22Rv1 (cell line): ENCODE measurements around the gene RHOH.

Experiments
- H3K27ac ChIP-seq: fragments of 450-650 bp; 2 replicates; pipeline ENCODE4 v1.5.1; 2017
- CTCF ChIP-seq: fragments of 450-650 bp; IDR thresholded peaks from 2 replicates; pipeline ENCODE4 v1.5.1; 2017; ENCODE audit warnings: mild to moderate bottlenecking
- ZFX ChIP-seq: fragments of 450-650 bp; IDR thresholded peaks from 2 replicates; pipeline ENCODE4 v1.6.1; 2017; ENCODE audit warnings: antibody characterized with exemption, borderline replicate concordance

RHOH gene

GRCh38 chr4:40187386-40187906, 9.4 kb upstream of the RHOH start:
- TF ChIP-seq ZFX, result no peak
- no peak for TF ChIP-seq CTCF
- peak overlapping the region; percentile 100 for H3K27ac ChIP-seq

- peak overlapping the region; percentile 100 for H3K27ac ChIP-seq
- TF ChIP-seq ZFX (no peak), CTCF (no peak)
These were observed 6.8 kb upstream of the RHOH start for GRCh38 chr4:40190019-40190418.

GRCh38 chr4:40190465-40190864, 6.4 kb upstream of the RHOH start:
- peak overlapping the region; percentile 100 for H3K27ac ChIP-seq

GRCh38 chr4:40190880-40191815, 5.7 kb upstream of the RHOH start:
- TF ChIP-seq CTCF (no peak), ZFX (no peak)
- peak overlapping the region; percentile 100 for H3K27ac ChIP-seq

More at GRCh38 chr4:40190465-40190864, 6.4 kb upstream of the RHOH start:
- TF ChIP-seq CTCF (no peak), ZFX (no peak)

GRCh38 chr4:40192114-40193015, 4.5 kb upstream of the RHOH start:
- TF ChIP-seq ZFX, result no peak
- no peak for TF ChIP-seq CTCF
- peak overlapping the region; percentile 100 for H3K27ac ChIP-seq

GRCh38 chr4:40193016-40193571, 3.7 kb upstream of the RHOH start:
- TF ChIP-seq ZFX, result no peak

GRCh38 chr4:40193578-40193977, 3.3 kb upstream of the RHOH start:
- TF ChIP-seq CTCF (no peak), ZFX (no peak)

More at GRCh38 chr4:40193016-40193571, 3.7 kb upstream of the RHOH start:
- peak overlapping the region; percentile 100 for H3K27ac ChIP-seq

More at GRCh38 chr4:40193578-40193977, 3.3 kb upstream of the RHOH start:
- H3K27ac ChIP-seq, result peak overlapping the region; percentile 100
